ENCODE results near the gene GALNTL6. TPM values are rescaled to one million over a fixed set of nuclear protein-coding genes. Genes with fewer than 3 reads are reported as not detected.

The GALNTL6 gene
- total RNA-seq, 4 donors from 2014 or later = 0.30 to 1.3 (median 0.60) TPM

GRCh38 chr4:172649143-172649542, 835.9 kb downstream of the GALNTL6 start:
- TF ChIP-seq POLR2A (IDR thresholded peaks at IDR 0.05) = no peak
- no peak for TF ChIP-seq CTCF (IDR thresholded peaks at IDR 0.05)
- H3K4me3 ChIP-seq (ENCODE audit: low read depth, poor library complexity, severe bottlenecking) = no peak overlapping the region
- WGBS, 2 donors = 64 to 65% methylated on average over 2 of the region's 2 CpGs
- intact Hi-C loops (cut with DNase I; ENCODE audit: low total_unique reads) = no loop called here
- DNase-seq (ENCODE audit: low spot score in 2 of 2) = no peak

- intact Hi-C loops (cut with DNase I; ENCODE audit: low total_unique reads) = no loop called here
- 54 to 93% methylated on average over 1 of the region's 1 CpG for WGBS, 2 donors
- DNase-seq (ENCODE audit: low spot score in 2 of 2) = no peak
- H3K4me3 ChIP-seq (ENCODE audit: low read depth, poor library complexity, severe bottlenecking) = no peak overlapping the region
- TF ChIP-seq POLR2A (IDR thresholded peaks at IDR 0.05) = no peak
- TF ChIP-seq CTCF (IDR thresholded peaks at IDR 0.05) = no peak
These were observed 837.7 kb downstream of the GALNTL6 start for GRCh38 chr4:172650758-172651530.

DNA sequence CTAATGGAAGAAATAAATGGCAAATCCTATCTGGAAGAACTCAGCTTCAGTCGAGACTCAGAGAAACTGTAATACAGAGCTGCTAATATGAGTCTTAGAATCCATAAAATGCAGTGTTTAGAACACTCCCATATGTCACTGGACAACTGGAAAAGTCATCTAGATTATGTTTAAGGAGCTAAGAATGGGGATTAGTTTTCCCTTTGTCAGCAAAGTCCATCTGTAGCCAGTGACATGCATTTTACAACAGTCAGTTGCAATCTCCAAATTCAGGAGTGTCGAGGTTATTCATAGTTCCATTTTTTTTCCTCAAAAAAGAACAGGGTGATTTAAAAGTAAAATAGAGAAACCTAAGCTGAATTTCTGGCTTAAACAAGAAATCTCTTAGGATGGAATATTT, 838.8 kb downstream of the GALNTL6 start:
- TF ChIP-seq POLR2A (IDR thresholded peaks at IDR 0.05) = no peak
- TF ChIP-seq CTCF (IDR thresholded peaks at IDR 0.05) = no peak
- DNase-seq (ENCODE audit: low spot score in 2 of 2) = no peak
- WGBS, 2 donors = 71 to 82% methylated on average over 2 of the region's 2 CpGs
- intact Hi-C loops (cut with DNase I; ENCODE audit: low total_unique reads) = no loop called here
- no peak overlapping the region for H3K4me3 ChIP-seq (ENCODE audit: low read depth, poor library complexity, severe bottlenecking)

DNA sequence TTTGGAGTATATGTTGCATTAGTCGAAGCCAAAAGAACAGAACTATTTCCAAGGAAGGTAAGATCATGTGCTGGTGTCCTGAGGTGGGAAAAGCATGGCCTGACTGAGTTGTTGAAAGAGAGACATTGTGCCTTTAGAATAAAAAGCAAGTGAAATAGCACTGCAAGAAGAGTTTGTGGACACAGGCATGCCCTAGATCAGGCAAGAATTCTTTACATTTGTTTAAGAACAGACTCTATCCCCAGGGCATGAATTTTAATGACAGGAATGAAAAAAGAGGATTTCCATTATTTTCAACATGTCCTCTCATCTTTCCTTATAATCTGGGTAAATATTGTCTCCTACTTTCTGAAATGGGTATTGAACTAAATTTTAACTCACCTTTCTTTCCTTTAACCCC, 839.2 kb downstream of the GALNTL6 start:
- no peak overlapping the region for H3K4me3 ChIP-seq (ENCODE audit: low read depth, poor library complexity, severe bottlenecking)
- no peak for DNase-seq (ENCODE audit: low spot score in 2 of 2)
- TF ChIP-seq CTCF (IDR thresholded peaks at IDR 0.05) (no peak), POLR2A (IDR thresholded peaks at IDR 0.05) (no peak)
- WGBS, 2 donors = 69 to 82% methylated on average over 1 of the region's 1 CpG
- intact Hi-C loops (cut with DNase I; ENCODE audit: low total_unique reads) = no loop called here

DNA sequence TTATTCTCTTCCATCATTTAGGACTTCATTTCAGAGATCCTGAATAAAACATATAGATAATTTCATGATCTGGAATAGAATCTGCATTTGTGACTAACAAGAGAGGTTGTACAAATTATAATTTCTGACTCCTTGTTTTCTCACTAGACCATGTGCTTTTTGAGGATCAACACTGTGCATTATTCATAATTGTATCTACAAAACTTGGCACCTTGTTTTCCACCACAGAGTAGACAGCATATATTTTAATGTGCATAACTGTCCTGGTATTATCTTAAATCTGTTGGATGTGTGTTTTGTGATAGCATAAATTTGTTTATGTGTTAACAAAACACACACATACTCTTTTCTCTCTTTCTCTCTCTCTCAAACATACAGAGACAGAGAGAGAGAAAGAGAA, 840.5 kb downstream of the GALNTL6 start:
- intact Hi-C loops (cut with DNase I; ENCODE audit: low total_unique reads) = no loop called here
- TF ChIP-seq POLR2A (IDR thresholded peaks at IDR 0.05) (no peak), CTCF (IDR thresholded peaks at IDR 0.05) (no peak)
- no peak for DNase-seq (ENCODE audit: low spot score in 2 of 2)
- H3K4me3 ChIP-seq (ENCODE audit: low read depth, poor library complexity, severe bottlenecking) = no peak overlapping the region

GRCh38 chr4:172654457-172654856, 841.3 kb downstream of the GALNTL6 start:
- WGBS, 2 donors = 41 to 48% methylated on average over 3 of the region's 3 CpGs
- intact Hi-C loops (cut with DNase I; ENCODE audit: low total_unique reads) = no loop called here
- no peak for DNase-seq (ENCODE audit: low spot score in 2 of 2)
- no peak for TF ChIP-seq POLR2A (IDR thresholded peaks at IDR 0.05)
- no peak for TF ChIP-seq CTCF (IDR thresholded peaks at IDR 0.05)
- H3K4me3 ChIP-seq (ENCODE audit: low read depth, poor library complexity, severe bottlenecking) = no peak overlapping the region

Data from lower leg skin (tissue), 4 donors.